ENCODE data around the gene KIF18B. TPM values are rescaled to one million over a fixed set of nuclear protein-coding genes. Genes with fewer than 3 reads are reported as not detected.

KIF18B gene
- total RNA-seq, 4 donors from 2014 or later, result 0.82 to 7.6 (median 3.7) TPM

- 91 to 100% methylated on average over 2 to 3 of the region's 3 CpGs for WGBS, 2 donors (ENCODE audit: low coverage in 1 of 2)
- intact Hi-C loops (cut with DNase I; ENCODE audit: low total_unique reads), result no loop called here
- in situ Hi-C loops (cut with MboI; ENCODE audit: low pct_ligation_motif_present in 1 of 4, low pct_unique_long_range_greater_than_20kb in 1 of 4, low sequenced_read_pairs in 3 of 4), result no loop called here
- Histone ChIP-seq H3K4me3 (no peak overlapping the region), H3K27ac (peak overlapping the region in 3 of 4 donors; percentile 44 to 65 (median 53)), H3K9me3 (no peaks in the 10 kb centered on the region), H3K36me3 (no peaks in the 10 kb centered on the region), H3K4me1 (peaks cover 17 to 39% (median 22%) of the 10 kb centered on the region in 4 donors), H3K27me3 (peaks cover 30% of the 10 kb centered on the region)
- TF ChIP-seq POLR2AphosphoS5 (IDR thresholded peaks at IDR 0.05) (no peak), POLR2A (IDR thresholded peaks at IDR 0.05) (no peak)
- no peak for DNase-seq
Observed at GRCh38 chr17:44982113-44982702, 34.6 kb upstream of the KIF18B start.

GRCh38 chr17:44981221-44981968, 33.8 kb upstream of the KIF18B start:
- no peak overlapping the region for H3K4me3 ChIP-seq
- H3K36me3 ChIP-seq, result no peaks in the 10 kb centered on the region
- H3K27me3 ChIP-seq, result peaks cover 26% of the 10 kb centered on the region
- no peaks in the 10 kb centered on the region for H3K9me3 ChIP-seq
- H3K27ac ChIP-seq, result peak overlapping the region; percentile 53 to 87 (median 60)
- no peak for DNase-seq
- peaks cover 18 to 44% (median 22%) of the 10 kb centered on the region in 4 donors for H3K4me1 ChIP-seq
- TF ChIP-seq POLR2AphosphoS5 (IDR thresholded peaks at IDR 0.05), result peak in 1 of 3 donors; percentile 25
- no peak for TF ChIP-seq POLR2A (IDR thresholded peaks at IDR 0.05)
- TF ChIP-seq CTCF (IDR thresholded peaks at IDR 0.05), result no peak
- in situ Hi-C loops (cut with MboI; ENCODE audit: low pct_ligation_motif_present in 1 of 4, low pct_unique_long_range_greater_than_20kb in 1 of 4, low sequenced_read_pairs in 3 of 4) (no loop called here), intact Hi-C loops (cut with DNase I; ENCODE audit: low total_unique reads) (no loop called here)
- WGBS, 2 donors (ENCODE audit: low coverage in 1 of 2), result 34% methylated on average over 12 of the region's 12 CpGs; no CpG with 5 or more reads in 1 of the 2 donors

GRCh38 chr17:44979426-44979995, 31.9 kb upstream of the KIF18B start:
- DNase-seq, result peak; percentile 51
- intact Hi-C loops (cut with DNase I; ENCODE audit: low total_unique reads) (no loop called here), in situ Hi-C loops (cut with MboI; ENCODE audit: low pct_ligation_motif_present in 1 of 4, low pct_unique_long_range_greater_than_20kb in 1 of 4, low sequenced_read_pairs in 3 of 4) (no loop called here)
- no peak overlapping the region for H3K4me3 ChIP-seq
- H3K27ac ChIP-seq, result peak overlapping the region; percentile 53 to 87 (median 60)
- peaks cover 18 to 44% (median 22%) of the 10 kb centered on the region in 4 donors for H3K4me1 ChIP-seq
- peaks cover 27% of the 10 kb centered on the region for H3K27me3 ChIP-seq
- no peaks in the 10 kb centered on the region for H3K36me3 ChIP-seq
- TF ChIP-seq POLR2AphosphoS5 (IDR thresholded peaks at IDR 0.05) (peak; percentile 56 to 82 (median 71)), POLR2A (IDR thresholded peaks at IDR 0.05) (no peak), EP300 (IDR thresholded peaks at IDR 0.05; ENCODE audit: low read depth) (no peak)
- WGBS, 2 donors (ENCODE audit: low coverage in 1 of 2), result 42 to 50% methylated on average over 1 to 9 of the region's 9 CpGs
- no peaks in the 10 kb centered on the region for H3K9me3 ChIP-seq

GRCh38 chr17:44978807-44979206, 31.2 kb upstream of the KIF18B start:
- no peak for DNase-seq
- peak overlapping the region; percentile 53 to 87 (median 60) for H3K27ac ChIP-seq
- peaks cover 31% of the 10 kb centered on the region for H3K27me3 ChIP-seq
- TF ChIP-seq CTCF (IDR thresholded peaks at IDR 0.05) (no peak), POLR2A (IDR thresholded peaks at IDR 0.05) (no peak), POLR2AphosphoS5 (IDR thresholded peaks at IDR 0.05) (no peak), EP300 (IDR thresholded peaks at IDR 0.05; ENCODE audit: low read depth) (no peak)
- H3K36me3 ChIP-seq, result no peaks in the 10 kb centered on the region
- no peak overlapping the region for H3K4me3 ChIP-seq
- H3K9me3 ChIP-seq, result no peaks in the 10 kb centered on the region
- 84% methylated on average over 5 of the region's 5 CpGs; no CpG with 5 or more reads in 1 of the 2 donors for WGBS, 2 donors (ENCODE audit: low coverage in 1 of 2)
- in situ Hi-C loops (cut with MboI; ENCODE audit: low pct_ligation_motif_present in 1 of 4, low pct_unique_long_range_greater_than_20kb in 1 of 4, low sequenced_read_pairs in 3 of 4) (no loop called here), intact Hi-C loops (cut with DNase I; ENCODE audit: low total_unique reads) (no loop called here)
- peaks cover 18 to 44% (median 22%) of the 10 kb centered on the region in 4 donors for H3K4me1 ChIP-seq
